GM19468 (cell line): ENCODE data around the gene MLEC.
A peak's percentile ranks its signal among the peaks of the same experiment; 100 is the strongest.
"Not testable (repeated sequence)": the region's sequence is repeated elsewhere in the genome, so short reads cannot be mapped to it uniquely, and the experiment has no call there.

Experiments used
- ATAC-seq: cut with Tn5 transposase; IDR thresholded peaks from one replicate; pipeline ENCODE4 v1.9.1; 2021; ENCODE audit warnings: mild to moderate bottlenecking, moderate library complexity, moderate number of reproducible peaks; ENCODE audit not compliant: unreplicated experiment; ENCODE audit errors: extremely low read depth

Gene MLEC

GRCh38 chr12:120661432-120661831 lies 25.5 kb upstream of the MLEC start:
- no peak for ATAC-seq

DNA sequence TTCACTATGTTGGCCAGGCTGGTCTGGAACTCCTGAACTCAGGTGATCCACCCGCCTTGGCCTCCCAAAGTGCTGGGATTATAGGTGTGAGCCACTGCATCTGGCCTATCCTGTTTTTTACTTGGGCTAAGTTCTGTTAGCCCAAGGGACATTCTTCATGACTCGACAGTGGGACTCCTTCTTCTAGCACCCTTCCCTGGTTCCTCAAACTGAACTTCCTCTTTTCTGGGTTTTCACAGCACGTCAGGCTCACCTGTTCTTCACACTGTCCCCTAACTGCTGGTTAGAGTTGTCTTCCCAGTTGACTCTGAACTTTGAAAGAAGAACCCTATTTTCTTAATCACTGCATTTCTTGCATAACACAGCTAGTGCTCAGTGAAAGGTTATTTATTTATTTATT lies 24.1 kb upstream of the MLEC start:
- ATAC-seq = peak; percentile 58

- ATAC-seq = no peak
Observed at GRCh38 chr12:120663741-120664140, 23.2 kb upstream of the MLEC start.

DNA sequence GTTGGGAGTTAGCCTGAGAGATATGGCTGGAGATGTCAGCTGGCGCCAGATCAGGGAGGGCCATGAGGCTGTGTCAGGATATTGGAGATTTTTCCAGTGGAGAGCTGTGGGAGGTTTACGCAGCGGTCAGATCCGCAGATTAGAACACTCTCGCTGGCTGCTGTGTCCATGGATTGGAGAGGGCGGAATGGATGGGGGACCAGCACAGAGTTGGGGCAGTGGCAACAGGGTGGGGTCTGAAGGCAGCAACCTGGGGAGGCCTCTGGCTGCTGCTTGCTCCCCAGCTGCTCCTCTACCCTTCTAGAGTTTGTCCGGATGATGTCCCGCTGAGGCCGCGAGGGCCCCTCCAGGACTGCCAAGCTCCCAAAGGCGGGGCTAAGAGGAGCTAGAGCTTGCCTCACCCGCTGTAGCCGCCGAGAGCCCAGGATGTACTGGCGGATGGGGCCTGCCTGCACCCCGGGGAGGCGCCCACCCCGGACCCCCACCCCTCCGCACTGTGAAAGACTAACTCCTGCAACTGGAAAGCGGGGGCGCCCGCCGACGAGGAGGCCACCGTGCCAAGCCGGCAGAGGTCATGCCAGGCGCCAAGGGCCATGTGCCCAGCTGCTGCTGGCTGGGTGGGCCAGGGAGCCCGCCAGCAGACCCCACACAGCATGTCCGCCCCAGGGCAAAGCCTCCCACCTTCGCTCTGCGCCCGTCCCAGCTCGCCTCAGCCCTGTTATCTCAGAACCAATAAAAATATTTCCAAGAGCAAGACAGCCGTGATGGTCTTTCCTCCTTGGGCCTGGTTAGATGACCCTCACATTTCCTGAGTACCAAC lies 20.2 kb upstream of the MLEC start:
- no peak for ATAC-seq

DNA sequence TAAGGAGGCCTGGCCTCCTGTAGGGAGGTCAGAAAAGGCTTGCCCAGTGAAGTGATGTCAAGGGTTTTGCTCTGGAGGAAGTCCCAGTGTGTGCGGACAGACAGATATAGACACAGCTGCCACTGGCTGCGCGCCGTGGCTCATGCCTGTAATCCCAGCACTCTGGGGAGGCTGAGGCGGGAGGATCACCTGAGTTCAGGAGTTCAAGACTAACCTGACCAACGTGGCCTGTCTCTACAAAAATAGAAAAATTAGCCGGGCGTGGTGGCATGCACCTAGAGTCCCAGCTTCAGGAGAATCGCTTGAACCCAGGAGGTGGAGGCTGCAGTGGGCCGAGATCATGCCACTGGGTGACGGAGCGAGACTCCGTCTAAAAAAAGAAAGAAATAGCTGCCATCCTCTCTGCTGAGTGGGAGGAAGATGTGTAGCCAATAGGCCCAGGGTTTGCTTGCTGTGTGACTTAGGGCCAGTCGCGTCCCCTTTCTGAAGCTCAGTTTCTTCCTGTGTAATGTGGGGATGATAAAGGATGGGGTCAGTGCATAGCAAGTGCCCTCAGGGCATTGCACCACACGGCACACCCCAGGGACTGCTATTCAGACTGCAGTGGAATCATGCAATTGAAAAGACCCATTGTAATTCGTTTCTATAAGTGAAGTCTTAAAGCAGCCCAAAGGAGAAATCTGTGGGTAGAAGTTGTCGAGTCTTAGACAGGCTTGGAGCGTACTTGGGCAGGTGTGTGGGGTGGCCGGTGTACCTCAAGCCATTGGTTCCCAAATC lies 18.7 kb upstream of the MLEC start:
- ATAC-seq = no peak

- ATAC-seq = no peak
Observed at GRCh38 chr12:120668868-120669840, 17.8 kb upstream of the MLEC start.

GRCh38 chr12:120670237-120670636 lies 16.7 kb upstream of the MLEC start:
- not testable (repeated sequence) for ATAC-seq

GRCh38 chr12:120670667-120671066 lies 16.3 kb upstream of the MLEC start:
- no peak for ATAC-seq

GRCh38 chr12:120674097-120674636 lies 12.8 kb upstream of the MLEC start:
- ATAC-seq = no peak

GRCh38 chr12:120677765-120678473 lies 9.0 kb upstream of the MLEC start:
- peak; percentile 41 for ATAC-seq

DNA sequence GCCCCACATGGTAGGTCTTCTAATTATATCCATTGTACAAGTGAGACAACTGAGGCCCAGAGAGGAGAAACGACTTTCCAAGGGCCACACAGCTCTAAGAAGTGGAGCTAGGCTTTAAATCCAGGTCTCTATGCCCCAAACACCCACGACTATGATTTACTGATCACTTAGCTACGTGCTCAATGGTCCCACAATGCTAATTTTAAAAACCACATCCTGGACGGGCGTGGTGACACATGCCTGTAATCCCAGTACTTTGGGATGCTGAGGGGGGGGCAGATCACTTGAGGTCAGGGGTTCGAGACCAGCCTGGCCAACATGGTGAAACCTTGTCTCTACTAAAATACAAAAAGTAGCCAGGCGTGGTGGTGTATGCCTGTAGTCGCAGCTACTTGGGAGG lies 8.4 kb upstream of the MLEC start:
- no peak for ATAC-seq

GRCh38 chr12:120680165-120680738 lies 6.7 kb upstream of the MLEC start:
- ATAC-seq = no peak

- ATAC-seq = no peak
Observed at GRCh38 chr12:120684523-120684932, 2.4 kb upstream of the MLEC start.

- no peak for ATAC-seq
Observed at GRCh38 chr12:120685522-120685921, 1.4 kb upstream of the MLEC start.

- ATAC-seq = peak; percentile 53
Observed at GRCh38 chr12:120686151-120686689, 729 bp upstream of the MLEC start.

DNA sequence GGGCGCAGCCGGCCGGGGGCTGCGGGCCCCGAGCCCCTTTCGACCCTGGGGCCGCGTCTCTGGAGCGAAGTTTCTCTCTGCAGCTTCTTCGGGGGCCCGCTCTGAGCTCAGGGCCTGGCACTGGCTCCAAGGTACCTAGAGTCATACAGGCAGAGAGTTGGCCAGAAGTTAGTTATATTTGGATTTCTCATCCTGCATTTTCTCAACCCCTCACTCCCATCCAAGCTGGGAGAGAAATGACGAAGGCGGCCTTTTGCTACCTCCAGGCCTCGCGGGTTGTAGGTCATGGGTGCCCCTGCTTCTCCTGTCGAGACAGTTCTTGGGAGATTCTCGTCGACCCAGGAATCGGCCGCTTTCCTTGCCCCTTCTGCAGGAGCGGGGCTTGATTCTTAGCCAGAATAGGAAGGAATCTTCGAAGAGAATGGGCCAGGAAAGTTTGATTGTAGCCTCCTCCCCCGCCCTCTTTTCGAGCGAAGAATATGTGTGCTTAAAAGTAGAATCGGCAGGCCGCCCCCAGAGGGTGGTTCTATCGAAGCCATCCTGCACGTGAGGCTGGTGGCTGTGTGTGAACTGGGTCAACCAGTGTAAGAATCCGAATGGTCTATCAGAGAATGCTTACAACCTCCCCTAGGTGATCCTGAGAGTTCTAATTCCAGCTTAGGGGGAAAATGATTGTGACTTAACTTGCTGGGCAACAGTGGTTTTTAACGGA lies 785 bp downstream of the MLEC start:
- no peak for ATAC-seq

- ATAC-seq = no peak
Observed at GRCh38 chr12:120688527-120689071, 1.6 kb downstream of the MLEC start.
